ENCODE data around the gene SLC13A2. TPM values are rescaled to one million over a fixed set of nuclear protein-coding genes. Genes with fewer than 3 reads are reported as not detected.

Gene SLC13A2
- total RNA-seq, 1 donor from 2014 or later, result 0.87 TPM

DNA sequence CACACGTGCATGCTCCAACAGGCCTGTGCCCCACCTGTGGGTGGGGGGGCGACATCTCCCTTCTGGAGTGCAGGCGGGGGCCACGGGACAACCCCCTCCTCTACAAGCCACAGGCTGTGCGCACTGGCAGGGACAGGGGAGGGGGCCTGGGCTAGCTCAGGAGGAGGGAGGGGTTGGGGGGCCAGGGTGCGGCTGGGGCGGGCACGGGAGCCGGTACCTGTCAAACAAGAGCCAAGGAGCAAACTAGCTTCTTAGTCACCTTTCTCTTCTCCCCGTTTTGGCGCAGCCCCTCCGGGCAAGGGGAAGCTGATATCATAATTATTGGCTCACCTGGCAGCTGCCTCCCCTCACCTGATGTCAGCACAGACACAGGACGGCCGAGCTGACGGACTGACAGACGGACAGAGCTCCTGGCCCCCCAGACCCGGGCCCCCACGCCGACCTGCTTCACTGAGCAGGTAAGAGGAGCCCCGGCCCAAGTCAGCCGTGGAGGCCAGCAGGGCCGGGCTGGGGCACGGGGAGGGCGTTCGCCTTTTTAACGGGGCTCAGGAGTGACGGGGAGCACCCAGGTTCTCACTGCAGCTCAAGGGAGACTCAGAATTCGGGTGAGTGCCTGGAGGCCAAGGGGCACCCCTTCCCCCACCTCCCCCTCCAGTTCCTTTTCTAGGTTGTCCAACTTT, 32.7 kb downstream of the SLC13A2 start, which contains the start of gene FOXN1:
Gene FOXN1 (plus strand): TSS at position 363 of the 680 bp plus-strand sequence. CDS start 17,622 bp downstream, outside the sequence.
- no peak for DNase-seq
- peaks cover 13% of the 10 kb centered on the region for H3K27me3 ChIP-seq
- TF ChIP-seq, protein P1, sequence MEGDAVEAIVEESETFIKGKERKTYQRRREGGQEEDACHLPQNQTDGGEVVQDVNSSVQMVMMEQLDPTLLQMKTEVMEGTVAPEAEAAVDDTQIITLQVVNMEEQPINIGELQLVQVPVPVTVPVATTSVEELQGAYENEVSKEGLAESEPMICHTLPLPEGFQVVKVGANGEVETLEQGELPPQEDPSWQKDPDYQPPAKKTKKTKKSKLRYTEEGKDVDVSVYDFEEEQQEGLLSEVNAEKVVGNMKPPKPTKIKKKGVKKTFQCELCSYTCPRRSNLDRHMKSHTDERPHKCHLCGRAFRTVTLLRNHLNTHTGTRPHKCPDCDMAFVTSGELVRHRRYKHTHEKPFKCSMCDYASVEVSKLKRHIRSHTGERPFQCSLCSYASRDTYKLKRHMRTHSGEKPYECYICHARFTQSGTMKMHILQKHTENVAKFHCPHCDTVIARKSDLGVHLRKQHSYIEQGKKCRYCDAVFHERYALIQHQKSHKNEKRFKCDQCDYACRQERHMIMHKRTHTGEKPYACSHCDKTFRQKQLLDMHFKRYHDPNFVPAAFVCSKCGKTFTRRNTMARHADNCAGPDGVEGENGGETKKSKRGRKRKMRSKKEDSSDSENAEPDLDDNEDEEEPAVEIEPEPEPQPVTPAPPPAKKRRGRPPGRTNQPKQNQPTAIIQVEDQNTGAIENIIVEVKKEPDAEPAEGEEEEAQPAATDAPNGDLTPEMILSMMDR (IDR thresholded peaks at IDR 0.05), result no peak
- H3K36me3 ChIP-seq, result no peaks in the 10 kb centered on the region
- no peak for ATAC-seq
- intact Hi-C loops (cut with DNase I), result no loop called here
- H3K4me3 ChIP-seq, result no peak within 1 kb of the TSS
- H3K9me3 ChIP-seq, result no peaks in the 10 kb centered on the region
- H3K27ac ChIP-seq, result no peak within 1 kb of the TSS
- no peaks in the 10 kb centered on the region for H3K4me1 ChIP-seq

DNA sequence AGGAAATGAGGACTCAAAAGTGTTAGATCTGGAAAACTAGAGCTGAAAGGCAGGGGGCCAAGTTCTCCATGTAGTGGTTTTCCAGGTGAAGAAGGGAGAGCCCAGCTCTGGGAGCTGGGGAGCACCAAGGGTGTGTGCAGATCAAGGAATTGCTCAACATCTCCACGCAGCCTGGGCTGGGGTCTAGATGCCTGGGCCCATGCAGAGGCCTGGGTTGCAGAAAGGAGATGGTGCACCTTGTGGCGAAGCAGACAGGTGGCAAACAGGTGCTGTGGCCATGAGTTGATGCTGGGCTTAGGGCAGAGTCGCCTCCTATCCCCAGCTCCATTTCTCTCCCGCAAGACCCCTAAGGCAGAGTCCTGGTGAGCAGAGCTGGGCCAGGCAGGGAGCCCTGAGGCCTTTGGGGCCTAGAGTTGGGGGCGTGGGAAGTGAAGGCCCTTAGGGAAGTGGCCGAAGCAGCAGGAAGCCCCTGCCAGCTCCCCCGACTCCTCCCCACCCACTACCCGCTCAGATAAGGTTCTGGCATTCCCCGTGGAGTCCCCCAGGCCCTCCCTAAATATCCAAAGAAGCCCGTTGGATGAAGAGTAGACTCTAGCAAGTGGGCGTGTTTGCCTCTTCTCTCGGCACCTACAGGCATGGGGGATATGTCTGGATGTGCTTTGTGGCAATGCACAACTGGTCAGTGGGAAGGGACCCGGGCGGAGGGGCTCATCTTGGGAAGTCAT, 33.5 kb downstream of the SLC13A2 start:
- ATAC-seq (no peak), DNase-seq (no peak)
- intact Hi-C loops (cut with DNase I), result no loop called here
- Histone ChIP-seq H3K4me1 (no peaks in the 10 kb centered on the region), H3K9me3 (no peaks in the 10 kb centered on the region), H3K36me3 (no peaks in the 10 kb centered on the region), H3K27me3 (peaks cover 13% of the 10 kb centered on the region), H3K4me3 (no peak overlapping the region), H3K27ac (no peak overlapping the region)
- TF ChIP-seq, protein P1 (IDR thresholded peaks at IDR 0.05), result no peak

DNA sequence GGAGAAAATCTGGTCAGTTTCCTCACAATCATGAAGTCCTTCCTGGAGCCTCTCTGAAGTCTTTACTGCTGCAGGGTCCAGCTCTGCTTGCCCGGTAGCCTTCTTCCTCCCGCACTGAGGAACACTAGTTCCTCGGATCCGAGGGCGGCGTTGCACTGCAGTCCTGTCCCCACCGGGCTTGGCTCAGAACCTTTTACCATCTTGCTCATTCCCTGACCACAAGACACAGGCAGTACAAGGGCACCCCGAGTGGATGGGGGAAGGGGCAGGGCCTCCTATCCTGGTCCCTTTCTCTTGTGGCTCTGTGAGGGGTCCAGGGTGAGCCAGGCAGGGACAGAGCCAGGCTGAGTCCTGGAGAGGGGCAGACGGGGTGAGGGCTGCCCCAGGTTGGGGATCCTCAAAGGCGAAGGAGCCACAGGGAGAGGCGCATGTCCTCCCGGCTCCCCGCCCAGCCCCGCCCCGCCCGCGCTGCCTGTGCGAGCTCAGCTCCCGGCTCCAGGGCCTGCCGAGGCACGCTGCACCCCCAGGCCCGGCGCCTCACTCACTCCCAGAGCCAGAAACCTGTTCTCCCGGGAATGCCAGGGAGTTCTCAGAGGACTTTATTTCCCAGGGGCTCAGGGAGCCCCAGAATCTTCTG, 34.2 kb downstream of the SLC13A2 start:
- TF ChIP-seq, protein P1 (IDR thresholded peaks at IDR 0.05), result no peak
- no peak overlapping the region for H3K4me3 ChIP-seq

DNA sequence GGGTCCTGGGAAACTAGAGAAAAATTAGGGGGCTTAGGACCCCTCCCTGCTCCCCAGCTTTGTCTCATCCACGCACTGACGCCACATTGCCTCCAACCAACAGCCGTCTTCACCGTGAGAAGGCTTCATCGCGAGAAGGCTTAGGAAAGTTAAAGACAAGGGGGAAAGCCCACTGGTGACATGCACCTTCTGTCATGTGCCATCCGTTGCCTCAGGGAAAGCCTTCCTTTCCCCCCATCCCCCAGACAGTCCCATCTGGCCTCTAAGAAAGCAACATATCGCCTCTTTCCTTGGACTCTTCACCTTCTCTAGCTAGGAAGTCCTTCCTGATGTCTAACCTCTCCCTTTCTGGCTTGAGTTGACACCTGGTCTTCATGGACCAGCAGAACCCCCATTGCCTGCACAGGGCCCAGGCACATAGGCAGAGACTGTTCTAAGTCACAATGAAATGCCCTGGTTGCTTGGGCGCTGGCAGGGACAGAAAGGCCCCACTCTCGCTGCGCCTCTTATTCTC, 34.8 kb downstream of the SLC13A2 start:
- TF ChIP-seq, protein P1 (IDR thresholded peaks at IDR 0.05), result no peak
- Histone ChIP-seq H3K4me1 (no peaks in the 10 kb centered on the region), H3K27me3 (peaks cover 13% of the 10 kb centered on the region), H3K4me3 (no peak overlapping the region), H3K36me3 (no peaks in the 10 kb centered on the region), H3K9me3 (no peaks in the 10 kb centered on the region), H3K27ac (no peak overlapping the region)
- ATAC-seq (no peak), DNase-seq (no peak)
- intact Hi-C loops (cut with DNase I), result no loop called here

More for the DNA sequence above, 34.2 kb downstream of the SLC13A2 start:
- no peak overlapping the region for H3K27ac ChIP-seq
- H3K36me3 ChIP-seq, result no peaks in the 10 kb centered on the region
- H3K27me3 ChIP-seq, result peaks cover 13% of the 10 kb centered on the region
- no peaks in the 10 kb centered on the region for H3K4me1 ChIP-seq
- H3K9me3 ChIP-seq, result no peaks in the 10 kb centered on the region
- DNase-seq (no peak), ATAC-seq (peak; percentile 6)
- intact Hi-C loops (cut with DNase I), result no loop called here

DNA sequence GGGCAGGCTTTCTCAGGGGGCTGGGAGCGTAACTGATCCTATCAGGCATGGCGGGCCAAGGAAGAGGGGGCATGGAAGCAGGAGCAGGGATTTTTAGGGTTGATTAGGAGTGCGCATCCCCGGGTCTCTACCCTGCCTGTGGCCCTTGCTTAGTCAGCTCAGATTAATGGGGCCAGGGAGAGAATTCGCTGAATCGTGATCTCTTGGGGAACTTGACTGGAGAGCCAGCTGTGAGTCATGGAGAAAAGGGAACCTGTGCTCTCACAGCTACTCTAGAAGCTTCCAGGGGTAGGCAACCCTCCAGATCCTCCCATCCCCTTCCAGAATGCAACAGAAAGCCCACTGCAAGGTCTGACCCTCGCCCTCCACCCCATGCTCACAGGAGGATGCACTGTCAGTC, 36.3 kb downstream of the SLC13A2 start:
- Histone ChIP-seq H3K27me3 (peaks cover 13% of the 10 kb centered on the region), H3K4me3 (no peak overlapping the region), H3K4me1 (no peaks in the 10 kb centered on the region), H3K36me3 (no peaks in the 10 kb centered on the region), H3K9me3 (no peaks in the 10 kb centered on the region), H3K27ac (no peak overlapping the region)
- intact Hi-C loops (cut with DNase I), result no loop called here
- DNase-seq (no peak), ATAC-seq (peak; percentile 19)
- TF ChIP-seq, protein P1 (IDR thresholded peaks at IDR 0.05), result no peak

Measured in upper lobe of right lung (tissue), 1 donor.